HEK293 (cell line): ENCODE measurements around the gene ZNF521.

Source experiments
- CTCF ChIA-PET: fragments of 350-600 bp; formaldehyde crosslinking; extraction: SDS; loops from one replicate; lab custom pipeline; 2021; ENCODE audit warnings: antibody characterized with exemption; lab: Yijun Ruan, JAX
- POLR2A ChIA-PET: fragments of 300-600 bp; formaldehyde crosslinking; extraction: SDS; loops from one replicate; lab custom pipeline; 2020; ENCODE audit warnings: antibody characterized with exemption, inconsistent platforms; lab: Yijun Ruan, JAX
- H3K27ac ChIP-seq: fragments of 200-500 bp; sonication (Bioruptor generic); 2 replicates; pipeline ENCODE4 v1.5.1; 2014; ENCODE audit warnings: low read depth, low read length, control low read depth, inconsistent platforms; ENCODE audit errors: extremely low read depth
- H3K36me3 ChIP-seq, 2 experiments: fragments of 200-500 bp in 1 of 2; sonication (Bioruptor generic) in 1 of 2; 1 replicate in 1 of 2; 2 replicates in 1 of 2; pipeline ENCODE4 v1.5.1; 2014 to 2017; ENCODE audit warnings: inconsistent platforms in 2 of 2, low read length in 2 of 2; ENCODE audit not compliant: control insufficient read depth in 2 of 2, insufficient read depth in 1 of 2
- H3K4me1 ChIP-seq: fragments of 200-500 bp; sonication (Bioruptor generic); 2 replicates; pipeline ENCODE4 v1.5.1; 2014; ENCODE audit warnings: mild to moderate bottlenecking, low read length, inconsistent platforms; ENCODE audit not compliant: control insufficient read depth, insufficient read depth
- H3K4me3 ChIP-seq: 2 replicates; pipeline ENCODE4 v1.5.1; 2011; ENCODE audit warnings: low read depth, mild to moderate bottlenecking, control low read depth, low read length, moderate library complexity
- H3K9me3 ChIP-seq: fragments of 200-500 bp; sonication (Bioruptor generic); 2 replicates; pipeline ENCODE4 v1.5.1; 2014; ENCODE audit warnings: low read depth, low read length, inconsistent platforms; ENCODE audit not compliant: control insufficient read depth, insufficient read depth
- BCL11A ChIP-seq: fragments of 450-650 bp; formaldehyde crosslinking; IDR thresholded peaks from 2 replicates; pipeline ENCODE4 v1.5.1; 2016; ENCODE audit warnings: low read depth, missing biosample characterization, missing genetic modification characterization
- KLF1 ChIP-seq: fragments of 450-650 bp; formaldehyde crosslinking; IDR thresholded peaks from 2 replicates; pipeline ENCODE4 v1.5.1; 2016; ENCODE audit warnings: missing biosample characterization, missing genetic modification characterization
- KLF8 ChIP-seq: fragments of 450-650 bp; formaldehyde crosslinking; IDR thresholded peaks from 2 replicates; pipeline ENCODE4 v1.5.1; 2016; ENCODE audit warnings: missing biosample characterization, missing genetic modification characterization
- KLF9 ChIP-seq: fragments of 450-650 bp; formaldehyde crosslinking; IDR thresholded peaks from 2 replicates; pipeline ENCODE4 v1.5.1; 2016; ENCODE audit warnings: missing biosample characterization, missing genetic modification characterization, low read depth
- WT1 ChIP-seq: fragments of 450-650 bp; formaldehyde crosslinking; IDR thresholded peaks from 2 replicates; pipeline ENCODE4 v1.5.1; 2016; ENCODE audit warnings: missing biosample characterization, missing genetic modification characterization
- ZEB2 ChIP-seq: fragments of 450-650 bp; formaldehyde crosslinking; IDR thresholded peaks from 2 replicates; pipeline ENCODE4 v1.5.1; 2016; ENCODE audit warnings: missing biosample characterization, missing genetic modification characterization
- ZNF221 ChIP-seq: fragments of 450-650 bp; formaldehyde crosslinking; IDR thresholded peaks from 2 replicates; pipeline ENCODE4 v1.5.1; 2017; ENCODE audit warnings: missing biosample characterization, missing genetic modification characterization, borderline replicate concordance
- ZNF239 ChIP-seq: fragments of 450-650 bp; formaldehyde crosslinking; IDR thresholded peaks from 2 replicates; pipeline ENCODE4 v1.5.1; 2016; ENCODE audit warnings: missing biosample characterization, missing genetic modification characterization
- ZNF341 ChIP-seq: fragments of 450-650 bp; formaldehyde crosslinking; IDR thresholded peaks from 2 replicates; pipeline ENCODE4; 2016; ENCODE audit warnings: low read depth, missing biosample characterization, missing genetic modification characterization
- ZNF513 ChIP-seq: fragments of 450-650 bp; IDR thresholded peaks from 2 replicates; pipeline ENCODE4 v1.5.1; 2018; ENCODE audit warnings: missing biosample characterization, missing genetic modification characterization
- ZNF549 ChIP-seq: fragments of 450-650 bp; IDR thresholded peaks from 2 replicates; pipeline ENCODE4 v1.5.1; 2018; ENCODE audit warnings: missing biosample characterization, missing genetic modification characterization, mild to moderate bottlenecking, inconsistent platforms, moderate library complexity
- ZNF629 ChIP-seq: fragments of 450-650 bp; formaldehyde crosslinking; IDR thresholded peaks from 2 replicates; pipeline ENCODE4 v1.5.1; 2017; ENCODE audit warnings: missing biosample characterization, missing genetic modification characterization
- ZNF747 ChIP-seq: fragments of 450-650 bp; formaldehyde crosslinking; IDR thresholded peaks from 2 replicates; pipeline ENCODE4 v1.5.1; 2016; ENCODE audit warnings: missing biosample characterization, missing genetic modification characterization
- ZNF843 ChIP-seq: fragments of 450-650 bp; formaldehyde crosslinking; IDR thresholded peaks from 2 replicates; pipeline ENCODE4 v1.5.1; 2016; ENCODE audit warnings: missing biosample characterization, missing genetic modification characterization
- ZSCAN18 ChIP-seq: fragments of 450-650 bp; formaldehyde crosslinking; IDR thresholded peaks from 2 replicates; pipeline ENCODE4 v1.5.1; 2016; ENCODE audit warnings: missing biosample characterization, missing genetic modification characterization
- TF ChIP-seq, protein P1 (sequence below): fragments of 450-650 bp; formaldehyde crosslinking; IDR thresholded peaks from 2 replicates; pipeline ENCODE4 v1.5.1; 2016; ENCODE audit warnings: missing biosample characterization, missing genetic modification characterization, low read depth
- TF ChIP-seq, protein P2 (sequence below): fragments of 450-650 bp; formaldehyde crosslinking; IDR thresholded peaks from 2 replicates; pipeline ENCODE4 v1.5.1; 2017; ENCODE audit warnings: missing biosample characterization, missing genetic modification characterization
- TF ChIP-seq, protein P3 (sequence below): fragments of 450-650 bp; formaldehyde crosslinking; IDR thresholded peaks from 2 replicates; pipeline ENCODE4 v1.5.1; 2016; ENCODE audit warnings: missing biosample characterization, missing genetic modification characterization, borderline replicate concordance

ZNF521 gene

DNA sequence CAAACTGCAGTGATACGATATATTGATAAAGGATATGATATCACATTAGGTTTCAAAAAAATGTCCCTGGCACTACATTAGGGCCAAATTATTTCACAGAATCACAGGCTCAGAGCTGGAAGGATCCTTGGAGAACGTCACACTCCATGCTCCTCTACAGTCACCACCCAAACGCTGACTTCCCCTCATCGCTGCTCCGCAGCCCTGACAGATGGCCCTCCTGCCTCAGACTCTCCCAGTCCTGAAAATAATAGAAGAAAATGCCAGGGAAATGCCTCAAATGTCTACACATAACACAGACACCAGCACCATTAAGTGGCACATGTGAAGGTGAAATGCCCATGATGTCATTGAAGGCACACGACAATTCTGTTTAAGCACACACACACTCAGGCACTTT is 72.0 kb downstream of the ZNF521 start:
- Histone ChIP-seq H3K27ac (no peak overlapping the region), H3K36me3 (no peaks in the 10 kb centered on the region), H3K9me3 (no peaks in the 10 kb centered on the region), H3K4me1 (peaks cover 44% of the 10 kb centered on the region), H3K4me3 (no peak overlapping the region)
- CTCF ChIA-PET, result interaction anchor here (0.6 kb wide), 1 partner anchor 9 kb away, joined by 3 read pairs; no protein-coding TSS in a partner anchor
- POLR2A ChIA-PET, result no interaction called here
- TF ChIP-seq KLF8 (tag by site-specific recombination), result no peak
- TF ChIP-seq, protein P1, sequence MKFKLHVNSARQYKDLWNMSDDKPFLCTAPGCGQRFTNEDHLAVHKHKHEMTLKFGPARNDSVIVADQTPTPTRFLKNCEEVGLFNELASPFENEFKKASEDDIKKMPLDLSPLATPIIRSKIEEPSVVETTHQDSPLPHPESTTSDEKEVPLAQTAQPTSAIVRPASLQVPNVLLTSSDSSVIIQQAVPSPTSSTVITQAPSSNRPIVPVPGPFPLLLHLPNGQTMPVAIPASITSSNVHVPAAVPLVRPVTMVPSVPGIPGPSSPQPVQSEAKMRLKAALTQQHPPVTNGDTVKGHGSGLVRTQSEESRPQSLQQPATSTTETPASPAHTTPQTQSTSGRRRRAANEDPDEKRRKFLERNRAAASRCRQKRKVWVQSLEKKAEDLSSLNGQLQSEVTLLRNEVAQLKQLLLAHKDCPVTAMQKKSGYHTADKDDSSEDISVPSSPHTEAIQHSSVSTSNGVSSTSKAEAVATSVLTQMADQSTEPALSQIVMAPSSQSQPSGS (tag by site-specific recombination), result peak; percentile 47

DNA sequence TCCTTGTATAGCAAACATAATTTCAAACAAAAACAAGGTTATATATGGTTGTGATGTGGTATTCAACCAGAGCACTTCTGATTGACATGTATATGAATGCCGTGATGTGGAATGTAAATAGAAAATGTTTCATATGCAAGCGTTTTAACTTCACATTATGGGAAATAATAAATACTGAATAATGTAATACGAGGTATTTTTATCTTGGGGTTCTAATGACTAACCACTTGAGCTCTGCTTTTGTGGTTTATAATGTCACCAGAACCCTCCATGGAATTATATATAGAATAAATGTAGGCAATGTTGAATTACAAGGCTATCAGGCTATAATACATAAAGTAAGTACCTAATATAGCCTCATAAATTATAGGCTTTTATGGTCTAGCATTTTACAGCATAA is 72.4 kb downstream of the ZNF521 start:
- TF ChIP-seq ZNF549 (no peak), WT1 (tag by site-specific recombination) (no peak), KLF1 (tag by site-specific recombination) (no peak), ZNF747 (tag by site-specific recombination) (no peak), ZNF629 (tag by site-specific recombination) (no peak), ZNF239 (no peak), ZNF221 (tag by site-specific recombination) (no peak), ZSCAN18 (tag by site-specific recombination) (no peak), KLF9 (tag by site-specific recombination) (no peak)
- TF ChIP-seq, protein P2, sequence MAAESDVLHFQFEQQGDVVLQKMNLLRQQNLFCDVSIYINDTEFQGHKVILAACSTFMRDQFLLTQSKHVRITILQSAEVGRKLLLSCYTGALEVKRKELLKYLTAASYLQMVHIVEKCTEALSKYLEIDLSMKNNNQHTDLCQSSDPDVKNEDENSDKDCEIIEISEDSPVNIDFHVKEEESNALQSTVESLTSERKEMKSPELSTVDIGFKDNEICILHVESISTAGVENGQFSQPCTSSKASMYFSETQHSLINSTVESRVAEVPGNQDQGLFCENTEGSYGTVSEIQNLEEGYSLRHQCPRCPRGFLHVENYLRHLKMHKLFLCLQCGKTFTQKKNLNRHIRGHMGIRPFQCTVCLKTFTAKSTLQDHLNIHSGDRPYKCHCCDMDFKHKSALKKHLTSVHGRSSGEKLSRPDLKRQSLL, result no peak
- H3K4me3 ChIP-seq, result no peak overlapping the region
- H3K27ac ChIP-seq, result no peak overlapping the region
- POLR2A ChIA-PET, result no interaction called here
- H3K36me3 ChIP-seq, result no peaks in the 10 kb centered on the region
- peaks cover 47% of the 10 kb centered on the region for H3K4me1 ChIP-seq
- no peaks in the 10 kb centered on the region for H3K9me3 ChIP-seq
- CTCF ChIA-PET, result interaction anchor here (0.6 kb wide), 1 partner anchor 9 kb away, joined by 3 read pairs; no protein-coding TSS in a partner anchor

- Histone ChIP-seq H3K4me1 (peaks cover 47% of the 10 kb centered on the region), H3K9me3 (no peaks in the 10 kb centered on the region), H3K4me3 (no peak overlapping the region), H3K27ac (no peak overlapping the region), H3K36me3 (no peaks in the 10 kb centered on the region)
- CTCF ChIA-PET, result no interaction called here
- POLR2A ChIA-PET, result no interaction called here
- peak; percentile 49; the same call in 1 of the 2 replicates for TF ChIP-seq ZNF513 (tag by site-specific recombination)
- TF ChIP-seq ZNF843 (tag by site-specific recombination), result peak; percentile 49
- TF ChIP-seq, protein P3, sequence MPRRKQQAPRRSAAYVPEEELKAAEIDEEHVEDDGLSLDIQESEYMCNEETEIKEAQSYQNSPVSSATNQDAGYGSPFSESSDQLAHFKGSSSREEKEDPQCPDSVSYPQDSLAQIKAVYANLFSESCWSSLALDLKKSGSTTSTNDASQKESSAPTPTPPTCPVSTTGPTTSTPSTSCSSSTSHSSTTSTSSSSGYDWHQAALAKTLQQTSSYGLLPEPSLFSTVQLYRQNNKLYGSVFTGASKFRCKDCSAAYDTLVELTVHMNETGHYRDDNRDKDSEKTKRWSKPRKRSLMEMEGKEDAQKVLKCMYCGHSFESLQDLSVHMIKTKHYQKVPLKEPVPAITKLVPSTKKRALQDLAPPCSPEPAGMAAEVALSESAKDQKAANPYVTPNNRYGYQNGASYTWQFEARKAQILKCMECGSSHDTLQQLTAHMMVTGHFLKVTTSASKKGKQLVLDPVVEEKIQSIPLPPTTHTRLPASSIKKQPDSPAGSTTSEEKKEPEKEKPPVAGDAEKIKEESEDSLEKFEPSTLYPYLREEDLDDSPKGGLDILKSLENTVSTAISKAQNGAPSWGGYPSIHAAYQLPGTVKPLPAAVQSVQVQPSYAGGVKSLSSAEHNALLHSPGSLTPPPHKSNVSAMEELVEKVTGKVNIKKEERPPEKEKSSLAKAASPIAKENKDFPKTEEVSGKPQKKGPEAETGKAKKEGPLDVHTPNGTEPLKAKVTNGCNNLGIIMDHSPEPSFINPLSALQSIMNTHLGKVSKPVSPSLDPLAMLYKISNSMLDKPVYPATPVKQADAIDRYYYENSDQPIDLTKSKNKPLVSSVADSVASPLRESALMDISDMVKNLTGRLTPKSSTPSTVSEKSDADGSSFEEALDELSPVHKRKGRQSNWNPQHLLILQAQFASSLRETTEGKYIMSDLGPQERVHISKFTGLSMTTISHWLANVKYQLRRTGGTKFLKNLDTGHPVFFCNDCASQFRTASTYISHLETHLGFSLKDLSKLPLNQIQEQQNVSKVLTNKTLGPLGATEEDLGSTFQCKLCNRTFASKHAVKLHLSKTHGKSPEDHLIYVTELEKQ (tag by site-specific recombination), result no peak
- TF ChIP-seq, protein P1 (tag by site-specific recombination), result peak; percentile 51; the same call in 1 of the 2 replicates
- peak; percentile 17 for TF ChIP-seq ZEB2 (tag by site-specific recombination)
- TF ChIP-seq BCL11A (tag by site-specific recombination), result peak; percentile 28; the same call in 1 of the 2 replicates
- TF ChIP-seq ZNF341 (tag by site-specific recombination), result no peak
These were observed 72.8 kb downstream of the ZNF521 start for GRCh38 chr18:25279133-25279532.
